ENCODE measurements around the gene MYH1. TPM values are rescaled to one million over a fixed set of nuclear protein-coding genes. Genes with fewer than 3 reads are reported as not detected.

The MYH1 gene
- total RNA-seq, 1 experiment from 2014 or later: not detected

- H3K23me2 ChIP-seq (ENCODE audit: insufficient read length, low read depth, low read length, poor library complexity, severe bottlenecking): no peaks in the 10 kb centered on the region
- no peaks in the 10 kb centered on the region for H3K27me3 ChIP-seq (ENCODE audit: insufficient read depth, low read length)
- H2BK5ac ChIP-seq (ENCODE audit: insufficient read length, low read length): no peak overlapping the region
- no peak overlapping the region for H4K8ac ChIP-seq (replicated peaks; ENCODE audit: insufficient read length, low read depth, low read length)
- H2AK5ac ChIP-seq (ENCODE audit: insufficient read length, low read length): no peak overlapping the region
- no CpG with 5 or more reads among the region's 2 CpGs for WGBS (ENCODE audit: extremely low coverage, insufficient read length, low lambda C conversion rate)
- H3K79me2 ChIP-seq (ENCODE audit: insufficient read depth, low read length): no peaks in the 10 kb centered on the region
- no peaks in the 10 kb centered on the region for H3K9me3 ChIP-seq (ENCODE audit: control insufficient read depth, low read depth, low read length)
- H2AFZ ChIP-seq (ENCODE audit: low read length): no peak overlapping the region
- no peak overlapping the region for H3K4ac ChIP-seq (ENCODE audit: low read depth, low read length)
- no peak overlapping the region for H2BK15ac ChIP-seq (ENCODE audit: low read depth, low read length)
- no peak overlapping the region for H3K56ac ChIP-seq (ENCODE audit: insufficient read length, low read depth, low read length)
- H3K18ac ChIP-seq (ENCODE audit: insufficient read length, low read depth, low read length): no peak overlapping the region
- Mint-ChIP-seq H3K27ac (no peak overlapping the region), H3K9me3 (peaks cover 22 to 28% of the 10 kb centered on the region in 2 experiments), H3K36me3 (ENCODE audit: insufficient read depth in 1 of 3, low read depth in 3 of 3) (peaks cover 2 to 28% (median 9%) of the 10 kb centered on the region in 3 experiments; a peak in 5 of 7 replicates), H3K4me1 (no peaks in the 10 kb centered on the region), H3K27me3 (ENCODE audit: low read depth) (no peaks in the 10 kb centered on the region), H3K4me3 (no peak overlapping the region)
- H3K9ac ChIP-seq (ENCODE audit: extremely low read depth, insufficient read length, low read length): no peak overlapping the region
- no peak overlapping the region for H3K27ac ChIP-seq (ENCODE audit: insufficient read length, low read depth, low read length)
- no peak overlapping the region for H3K14ac ChIP-seq (ENCODE audit: insufficient read depth, low read length)
- H3K4me1 ChIP-seq (ENCODE audit: insufficient read depth, low read length): no peaks in the 10 kb centered on the region
- H4K5ac ChIP-seq (ENCODE audit: insufficient read length, low read depth, low read length): no peak overlapping the region
- H4K91ac ChIP-seq (ENCODE audit: insufficient read length, low read depth, low read length): no peak overlapping the region
- no peak overlapping the region for H2BK120ac ChIP-seq (ENCODE audit: low read depth, low read length, poor library complexity, severe bottlenecking)
- H3K4me2 ChIP-seq (ENCODE audit: insufficient read depth, insufficient read length, low read length): no peak overlapping the region
- H3K79me1 ChIP-seq (ENCODE audit: insufficient read depth, low read depth, low read length, poor library complexity, severe bottlenecking): no peaks in the 10 kb centered on the region
- H2BK12ac ChIP-seq (ENCODE audit: insufficient read length, low read depth, low read length): no peak overlapping the region
- no peak for TF ChIP-seq CTCF (conservative IDR thresholded peaks at IDR 0.05)
- H3K23ac ChIP-seq (ENCODE audit: insufficient read length, low read depth, low read length): no peak overlapping the region
- H4K20me1 ChIP-seq (ENCODE audit: control insufficient read depth, insufficient read depth, insufficient read length): no peaks in the 10 kb centered on the region
- no peak overlapping the region for H3T11ph ChIP-seq (ENCODE audit: low read length)
- H2BK20ac ChIP-seq (ENCODE audit: low read depth, low read length, poor library complexity, severe bottlenecking): no peak overlapping the region
- no peak for DNase-seq
These were observed 26.3 kb downstream of the MYH1 start for GRCh38 chr17:10492004-10492403.
